GM23338 (cell line): ENCODE data around the gene NEU4. TPM values are rescaled to one million over a fixed set of nuclear protein-coding genes. Genes with fewer than 3 reads are reported as not detected.

ENCODE experiments used
- ATAC-seq: fragments of 200-7000 bp; cut with Tn5 transposase; 3 replicates; pipeline ENCODE4 v1.9.1; 2020
- DNase-seq: peaks from one replicate; pipeline ENCODE4 v3.0.0-alpha.2; 2015; ENCODE audit warnings: low spot score
- H2AFZ ChIP-seq: fragments of 200-600 bp; sonication (generic); 2 replicates; pipeline ENCODE4 v1.8.0; 2016; ENCODE audit warnings: antibody characterized with exemption, mild to moderate bottlenecking, moderate library complexity
- H3F3A ChIP-seq: fragments of 200-600 bp; sonication (generic); replicated peaks from 2 replicates; pipeline ENCODE4 v1.8.0; 2017; ENCODE audit warnings: antibody characterized with exemption, mixed run types, low read depth
- H3K27ac ChIP-seq: fragments of 200-600 bp; sonication (generic); 2 replicates; pipeline ENCODE4 v1.6.1; 2016; ENCODE audit warnings: low read depth
- H3K27me3 ChIP-seq: fragments of 200-600 bp; sonication (generic); 2 replicates; pipeline ENCODE4 v1.8.0; 2016; ENCODE audit warnings: mild to moderate bottlenecking, mixed run types, moderate library complexity; ENCODE audit not compliant: insufficient read depth
- H3K36me3 ChIP-seq: fragments of 200-600 bp; sonication (generic); 2 replicates; pipeline ENCODE4 v1.8.0; 2016; ENCODE audit warnings: mild to moderate bottlenecking; ENCODE audit not compliant: insufficient read depth
- H3K4me1 ChIP-seq: fragments of 200-600 bp; sonication (generic); 2 replicates; pipeline ENCODE4 v1.8.0; 2016; ENCODE audit warnings: mild to moderate bottlenecking, moderate library complexity; ENCODE audit not compliant: insufficient read depth
- H3K4me2 ChIP-seq: fragments of 200-600 bp; sonication (generic); 2 replicates; pipeline ENCODE4 v1.7.1; 2017; ENCODE audit warnings: mixed run types
- H3K4me3 ChIP-seq: fragments of 200-600 bp; sonication (generic); 2 replicates; pipeline ENCODE4 v1.6.1; 2016; ENCODE audit warnings: mixed run types
- H3K79me2 ChIP-seq: fragments of 200-600 bp; sonication (generic); replicated peaks from 2 replicates; pipeline ENCODE4 v1.8.0; 2017; ENCODE audit warnings: mild to moderate bottlenecking; ENCODE audit not compliant: insufficient read depth
- H3K9me2 ChIP-seq: fragments of 200-600 bp; sonication (generic); 2 replicates; pipeline ENCODE4 v1.8.0; 2017; ENCODE audit not compliant: insufficient read depth
- H4K20me1 ChIP-seq: fragments of 200-600 bp; sonication (generic); replicated peaks from 2 replicates; pipeline ENCODE4 v1.8.0; 2017; ENCODE audit warnings: mild to moderate bottlenecking; ENCODE audit not compliant: insufficient read depth
- H3K27ac Mint-ChIP-seq: 2 replicates; pipeline ENCODE4 v1.8.0; 2020; ENCODE audit warnings: inconsistent platforms, mild to moderate bottlenecking, moderate library complexity, mixed read lengths
- H3K27me3 Mint-ChIP-seq: 3 replicates; pipeline ENCODE4 v1.8.0; 2022; ENCODE audit warnings: low read depth, mild to moderate bottlenecking, moderate library complexity, mixed read lengths, inconsistent platforms; ENCODE audit not compliant: insufficient read depth, poor library complexity
- H3K36me3 Mint-ChIP-seq: 3 replicates; pipeline ENCODE4 v1.8.0; 2021; ENCODE audit warnings: low read depth, mild to moderate bottlenecking, inconsistent platforms, moderate library complexity, mixed read lengths
- H3K4me1 Mint-ChIP-seq: 3 replicates; pipeline ENCODE4 v1.8.0; 2020; ENCODE audit warnings: mild to moderate bottlenecking, inconsistent platforms, mixed read lengths
- H3K4me3 Mint-ChIP-seq: 3 replicates; pipeline ENCODE4 v1.8.0; 2021; ENCODE audit warnings: moderate library complexity, mild to moderate bottlenecking, inconsistent platforms, mixed read lengths
- H3K9me3 Mint-ChIP-seq: 3 replicates; pipeline ENCODE4 v1.8.0; 2020; ENCODE audit warnings: moderate library complexity, mild to moderate bottlenecking, inconsistent platforms, mixed read lengths
- EZH2phosphoT487 ChIP-seq: fragments of 200-600 bp; sonication (generic); IDR thresholded peaks from one replicate; pipeline ENCODE4 v1.8.1; 2018; ENCODE audit warnings: antibody characterized with exemption; ENCODE audit not compliant: unreplicated experiment
- JUNB ChIP-seq: IDR thresholded peaks from one replicate; pipeline ENCODE4 v1.6.1; 2016; ENCODE audit warnings: antibody characterized with exemption; ENCODE audit not compliant: unreplicated experiment
- NANOG ChIP-seq: IDR thresholded peaks from 2 replicates; pipeline ENCODE4 v1.6.1; 2016; ENCODE audit warnings: antibody characterized with exemption, borderline replicate concordance
- POLR2AphosphoS5 ChIP-seq: IDR thresholded peaks from 2 replicates; pipeline ENCODE4 v1.6.1; 2016; ENCODE audit warnings: antibody characterized with exemption, low read depth
- STAT1 ChIP-seq: IDR thresholded peaks from one replicate; pipeline ENCODE4 v1.6.1; 2016; ENCODE audit warnings: antibody characterized with exemption; ENCODE audit not compliant: unreplicated experiment
- ZNF331 ChIP-seq: fragments of 250-450 bp; sonication (Bioruptor Pico); IDR thresholded peaks from 2 replicates; pipeline ENCODE4 v1.5.0; 2020; ENCODE audit warnings: low read depth, mild to moderate bottlenecking, moderate library complexity
- ZNF462 ChIP-seq: fragments of 250-450 bp; sonication (Bioruptor Pico); IDR thresholded peaks from 2 replicates; pipeline ENCODE4 v1.5.0; 2020; ENCODE audit warnings: mild to moderate bottlenecking, moderate library complexity
- polyA plus RNA-seq: library from polyadenylated mRNA; unstranded; fragments of >200 nt; fragmentation: Nextera tagmentation; extraction: Ambion mirVana; gene quantifications from 2 replicates; pipeline ENCODE4 v1.2.1, GENCODE V29; 2016
- total RNA-seq: library from RNA; depleted of rRNA; stranded (reverse); fragments of >200 nt; shearing (Covaris generic); gene quantifications from 2 replicates; pipeline ENCODE4 v1.2.3, GENCODE V29; 2014

The NEU4 gene
- total and polyA plus RNA-seq, 2 experiments from 2014 or later = 0.29 to 1.2 TPM

GRCh38 chr2:241849616-241850543 lies 40.9 kb downstream of the NEU4 start (continued):
- TF ChIP-seq ZNF462 (no peak), STAT1 (no peak), NANOG (no peak), ZNF331 (CRISPR knock-in tag) (no peak), EZH2phosphoT487 (no peak), JUNB (no peak)

- Mint-ChIP-seq H3K4me3 (no peak overlapping the region), H3K27me3 (peaks cover 14% of the 10 kb centered on the region), H3K9me3 (no peaks in the 10 kb centered on the region), H3K27ac (no peak overlapping the region), H3K36me3 (no peaks in the 10 kb centered on the region), H3K4me1 (no peaks in the 10 kb centered on the region)
- DNase-seq (no peak), ATAC-seq (no peak)
- Histone ChIP-seq H3K4me2 (no peak overlapping the region), H3K9me2 (no peaks in the 10 kb centered on the region), H3K36me3 (no peaks in the 10 kb centered on the region), H3K79me2 (no peaks in the 10 kb centered on the region), H2AFZ (no peak overlapping the region), H3K27ac (no peak overlapping the region), H3K27me3 (no peaks in the 10 kb centered on the region), H3K4me3 (no peak overlapping the region), H3K4me1 (no peaks in the 10 kb centered on the region), H3F3A (no peaks in the 10 kb centered on the region), H4K20me1 (no peaks in the 10 kb centered on the region)
- TF ChIP-seq ZNF462 (no peak), POLR2AphosphoS5 (no peak), JUNB (no peak), ZNF331 (CRISPR knock-in tag) (no peak)
Measured at GRCh38 chr2:241850544-241851324, 41.7 kb downstream of the NEU4 start.
